Renal cortex interstitium (tissue), 15 donors: Measurements from ENCODE around the gene GCSAM. TPM values are rescaled to one million over a fixed set of nuclear protein-coding genes. Genes with fewer than 3 reads are reported as not detected.

Experiments used
- DNase-seq, 11 donors: peaks; one replicate each; pipeline ENCODE4 v3.0.0-alpha.2; 2013; ENCODE audit warnings: low read depth in 9 of 11, low spot score in 4 of 11; ENCODE audit errors: extremely low read depth in 1 of 11
- long read RNA-seq, 16 experiments: transcript quantifications; one replicate each; lab custom pipeline, GENCODE V29; 2026
- polyA plus RNA-seq, 3 donors: library from polyadenylated mRNA; unstranded; fragments of 120-200 nt; gene quantifications; one replicate each; pipeline ENCODE4 v1.2.1, GENCODE V29; 2013; ENCODE audit not compliant: insufficient read length in 3 of 3

Gene GCSAM
- polyA plus RNA-seq: 1 to 10 TPM; 1.3 to 3.1 (median 2.3) TPM
- long read RNA-seq, donor 1: 0 reads
- long read RNA-seq, donor 2: 0 reads
- long read RNA-seq, donor 3: 0 reads
- long read RNA-seq, donor 4: 0 reads
- long read RNA-seq, donor 5: 0 reads
- long read RNA-seq, donor 6: 0 reads
- long read RNA-seq, donor 7: 0 reads
- long read RNA-seq, donor 8: 0 reads
- long read RNA-seq, donor 9: 0 reads
- long read RNA-seq, donor 10: 0 reads
- long read RNA-seq, donor 11: 0 reads
- long read RNA-seq, donor 12: 0 reads
- long read RNA-seq, donor 13: 0 reads
- long read RNA-seq, donor 14: 0 reads
- long read RNA-seq, donor 15: 0 reads
- long read RNA-seq, donor 16: 0 reads

- no peak for DNase-seq
Measured at GRCh38 chr3:112132975-112133448, at the start of gene GCSAM. TSS of gene GCSAM (minus strand) at chr3:112133248. CDS start at chr3:112133120, 128 bp downstream.

GRCh38 chr3:112175646-112176045, 42.6 kb upstream of the GCSAM start:
- no peak for DNase-seq

DNA sequence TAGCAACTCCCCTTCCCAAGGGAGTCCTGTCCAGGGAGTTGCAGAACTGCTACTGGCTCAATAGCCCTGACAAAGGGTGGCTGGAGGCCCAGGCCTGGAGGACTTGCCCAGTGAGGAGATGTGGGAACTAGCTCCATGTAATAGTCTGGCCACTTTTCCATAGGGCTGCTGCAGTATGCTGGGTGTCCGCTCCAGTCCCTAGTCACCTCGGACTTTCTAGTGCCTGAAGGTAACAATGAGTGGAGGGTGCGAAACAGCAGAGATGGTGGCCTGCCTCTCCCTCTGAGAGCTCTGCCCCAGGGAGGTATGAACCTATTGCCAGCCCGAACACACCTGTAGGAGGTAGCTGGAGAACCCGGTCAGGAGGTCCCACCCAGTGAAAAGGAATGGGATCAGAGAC, 42.0 kb upstream of the GCSAM start:
- no peak for DNase-seq

GRCh38 chr3:112171144-112171543, 38.1 kb upstream of the GCSAM start:
- DNase-seq: no peak

DNA sequence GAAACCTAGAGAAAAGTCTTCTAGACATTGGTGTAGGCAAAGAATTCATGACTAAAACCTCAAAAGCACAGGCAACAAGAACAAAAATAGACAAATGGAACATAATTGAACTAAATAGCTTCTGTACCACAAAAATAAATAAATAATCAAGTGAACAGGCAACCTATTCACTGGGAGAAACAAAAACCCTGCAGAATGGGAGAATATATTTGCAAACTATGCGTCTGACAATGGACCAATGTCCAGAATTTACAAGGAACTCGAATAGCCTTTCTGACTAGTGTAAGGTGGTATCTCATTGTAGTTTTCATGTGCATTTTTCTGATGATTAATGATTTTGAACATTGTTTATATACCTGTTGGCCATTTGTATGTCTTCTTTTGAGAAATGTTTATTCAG, 37.0 kb upstream of the GCSAM start:
- no peak for DNase-seq

DNA sequence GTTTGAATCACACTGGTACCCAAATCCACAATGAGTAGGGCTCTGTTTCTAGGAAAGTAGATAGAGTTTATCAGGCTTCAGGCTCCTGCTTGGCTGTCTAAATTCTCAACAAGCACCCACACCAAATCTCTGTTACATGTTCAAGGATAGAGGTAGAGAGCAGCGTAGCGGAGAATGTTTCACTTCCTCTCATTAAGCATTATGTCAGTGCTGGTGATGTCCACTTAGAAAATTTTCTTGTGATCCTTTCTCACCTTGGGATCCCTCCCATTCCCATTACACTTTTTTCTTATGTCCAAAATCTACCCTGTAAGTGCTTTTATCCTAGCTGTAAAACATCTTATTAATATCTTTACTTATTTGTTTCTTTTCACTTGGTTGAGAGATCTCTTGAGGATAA, 34.7 kb upstream of the GCSAM start:
- DNase-seq: no peak

- no peak for DNase-seq
Measured at GRCh38 chr3:112149136-112149535, 16.1 kb upstream of the GCSAM start.

GRCh38 chr3:112143689-112144088, 10.6 kb upstream of the GCSAM start:
- no peak for DNase-seq

GRCh38 chr3:112143251-112143650, 10.2 kb upstream of the GCSAM start:
- no peak for DNase-seq

DNA sequence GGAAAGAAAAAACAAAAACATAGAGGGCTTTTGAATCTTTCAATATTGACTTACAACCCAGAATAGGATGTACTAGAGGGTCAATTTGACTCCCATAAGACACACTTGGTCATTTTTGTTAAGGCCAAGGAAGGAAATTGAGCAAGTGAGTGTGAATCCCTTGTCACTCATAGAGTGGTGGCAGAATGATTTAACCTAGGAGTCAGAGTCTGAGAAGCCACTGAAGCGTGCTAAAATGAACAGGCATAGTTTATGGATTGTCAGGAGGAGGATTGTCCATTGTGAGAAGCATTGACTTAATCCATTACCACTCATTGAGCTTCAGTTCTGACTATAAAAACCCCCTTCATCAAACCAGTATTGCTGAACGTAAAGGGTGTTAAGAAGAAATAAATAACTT, 8.2 kb upstream of the GCSAM start:
- DNase-seq: no peak

GRCh38 chr3:112140584-112140983, 7.5 kb upstream of the GCSAM start:
- DNase-seq: no peak

GRCh38 chr3:112138219-112138969, 5.3 kb upstream of the GCSAM start:
- no peak for DNase-seq

- DNase-seq: no peak
Measured at GRCh38 chr3:112137781-112138180, 4.7 kb upstream of the GCSAM start.

GRCh38 chr3:112136959-112137693, 4.1 kb upstream of the GCSAM start:
- DNase-seq: peak in 8 of 11 donors; percentile 34 to 67 (median 48)

- no peak for DNase-seq
Measured at GRCh38 chr3:112136046-112136445, 3.0 kb upstream of the GCSAM start.

DNA sequence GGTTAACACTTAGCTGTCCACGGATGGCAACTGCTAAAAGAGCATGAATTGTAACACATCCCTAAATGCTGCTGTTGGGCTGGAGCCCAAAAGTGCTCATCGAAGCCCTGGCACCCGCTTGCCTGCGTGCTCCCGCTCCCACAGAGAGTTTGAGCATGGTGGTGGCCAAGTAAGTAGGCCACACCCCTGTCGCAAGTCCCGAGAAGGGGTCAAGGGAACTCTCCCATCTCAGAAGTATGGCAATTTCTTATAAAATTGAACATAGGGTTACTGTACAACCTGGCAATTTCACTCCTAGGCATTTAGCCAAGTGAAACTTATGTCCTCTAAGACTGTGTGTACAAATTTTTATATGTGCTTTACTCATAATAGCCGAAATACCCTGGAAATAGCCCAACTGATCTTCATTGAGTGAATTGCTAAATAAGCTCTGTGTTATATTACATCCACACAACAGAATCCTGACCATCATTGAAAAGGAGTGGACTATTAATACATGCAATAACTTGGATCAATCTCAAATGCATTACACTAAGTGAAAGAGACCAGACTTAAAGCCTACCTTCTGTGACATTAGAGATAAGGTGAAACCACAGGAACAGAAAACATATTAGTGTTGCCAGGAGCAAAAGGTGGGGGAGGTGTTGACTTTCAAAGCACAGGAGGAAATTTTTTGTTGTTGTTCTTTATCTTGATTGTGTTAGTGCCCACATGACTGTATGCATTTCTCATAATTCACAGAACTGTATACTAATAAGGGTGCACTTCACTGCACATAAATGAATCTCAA, 1.5 kb upstream of the GCSAM start:
- DNase-seq: no peak

- no peak for DNase-seq
Measured at GRCh38 chr3:112133626-112134334, 732 bp upstream of the GCSAM start.

- no peak for DNase-seq
Measured at GRCh38 chr3:112132554-112132953, 494 bp downstream of the GCSAM start.
